NK-92 (cell line): ENCODE measurements around the gene LLCFC1.

ENCODE experiments used
- DNase-seq: peaks from one replicate; lab custom pipeline; 2025; ENCODE audit not compliant: unreplicated experiment; lab: John Stamatoyannopoulos, UW

The LLCFC1 gene

GRCh38 chr7:142939226-142939910 lies at the start of gene LLCFC1:
TSS of gene LLCFC1 (plus strand) at chr7:142939484. CDS start at chr7:142939622, 138 bp downstream.
- DNase-seq = no peak

- no peak for DNase-seq
These were observed 49.5 kb upstream of the LLCFC1 start for GRCh38 chr7:142889816-142890215.

GRCh38 chr7:142890874-142891485 lies 48.3 kb upstream of the LLCFC1 start:
- no peak for DNase-seq

- DNase-seq = no peak
These were observed 47.7 kb upstream of the LLCFC1 start for GRCh38 chr7:142891490-142892082.

GRCh38 chr7:142892951-142893350 lies 46.3 kb upstream of the LLCFC1 start:
- no peak for DNase-seq

GRCh38 chr7:142894112-142894984 lies 44.9 kb upstream of the LLCFC1 start:
- DNase-seq = no peak

- no peak for DNase-seq
These were observed 44.2 kb upstream of the LLCFC1 start for GRCh38 chr7:142894985-142895593.

- no peak for DNase-seq
These were observed 43.1 kb upstream of the LLCFC1 start for GRCh38 chr7:142896151-142896550.

- DNase-seq = no peak
These were observed 42.4 kb upstream of the LLCFC1 start for GRCh38 chr7:142896741-142897379.

- no peak for DNase-seq
These were observed 41.6 kb upstream of the LLCFC1 start for GRCh38 chr7:142897691-142898090.

- DNase-seq = no peak
These were observed 40.7 kb upstream of the LLCFC1 start for GRCh38 chr7:142898377-142899170.

GRCh38 chr7:142899661-142900060 lies 39.6 kb upstream of the LLCFC1 start:
- DNase-seq = no peak

GRCh38 chr7:142901426-142902259 lies 37.6 kb upstream of the LLCFC1 start:
- no peak for DNase-seq

- DNase-seq = no peak
These were observed 35.2 kb upstream of the LLCFC1 start for GRCh38 chr7:142904128-142904527.

- no peak for DNase-seq
These were observed 33.5 kb upstream of the LLCFC1 start for GRCh38 chr7:142905759-142906158.

- no peak for DNase-seq
These were observed 32.6 kb upstream of the LLCFC1 start for GRCh38 chr7:142906643-142907042.

GRCh38 chr7:142908290-142908689 lies 31.0 kb upstream of the LLCFC1 start:
- no peak for DNase-seq

GRCh38 chr7:142908921-142909890 lies 30.1 kb upstream of the LLCFC1 start:
- no peak for DNase-seq
